ENCODE data around the gene LSAMP.

DNA sequence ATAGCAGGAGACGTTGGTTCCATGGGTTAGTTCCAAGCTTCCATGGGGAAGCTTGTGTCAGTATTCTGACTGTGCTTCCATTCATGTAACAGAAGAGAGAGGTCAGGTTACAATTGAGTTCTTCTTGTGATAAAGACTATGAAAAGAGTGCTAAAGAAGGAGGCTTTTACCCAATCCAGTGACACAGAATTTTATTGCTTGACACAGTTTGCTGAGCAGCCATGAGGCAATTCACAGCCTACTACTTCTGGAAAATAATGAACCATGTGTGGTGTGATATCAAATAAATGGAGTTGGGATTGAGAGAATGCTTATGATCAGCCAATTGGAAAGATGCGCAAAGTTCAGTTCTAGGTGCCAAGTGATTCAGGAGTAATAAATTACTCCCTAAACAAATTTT lies 233.4 kb downstream of the LSAMP start:
- TF ChIP-seq, protein P1, sequence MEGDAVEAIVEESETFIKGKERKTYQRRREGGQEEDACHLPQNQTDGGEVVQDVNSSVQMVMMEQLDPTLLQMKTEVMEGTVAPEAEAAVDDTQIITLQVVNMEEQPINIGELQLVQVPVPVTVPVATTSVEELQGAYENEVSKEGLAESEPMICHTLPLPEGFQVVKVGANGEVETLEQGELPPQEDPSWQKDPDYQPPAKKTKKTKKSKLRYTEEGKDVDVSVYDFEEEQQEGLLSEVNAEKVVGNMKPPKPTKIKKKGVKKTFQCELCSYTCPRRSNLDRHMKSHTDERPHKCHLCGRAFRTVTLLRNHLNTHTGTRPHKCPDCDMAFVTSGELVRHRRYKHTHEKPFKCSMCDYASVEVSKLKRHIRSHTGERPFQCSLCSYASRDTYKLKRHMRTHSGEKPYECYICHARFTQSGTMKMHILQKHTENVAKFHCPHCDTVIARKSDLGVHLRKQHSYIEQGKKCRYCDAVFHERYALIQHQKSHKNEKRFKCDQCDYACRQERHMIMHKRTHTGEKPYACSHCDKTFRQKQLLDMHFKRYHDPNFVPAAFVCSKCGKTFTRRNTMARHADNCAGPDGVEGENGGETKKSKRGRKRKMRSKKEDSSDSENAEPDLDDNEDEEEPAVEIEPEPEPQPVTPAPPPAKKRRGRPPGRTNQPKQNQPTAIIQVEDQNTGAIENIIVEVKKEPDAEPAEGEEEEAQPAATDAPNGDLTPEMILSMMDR (IDR thresholded peaks at IDR 0.05): no peak
- TF ChIP-seq POLR2A (IDR thresholded peaks at IDR 0.05) (no peak), EP300 (IDR thresholded peaks at IDR 0.05) (no peak), POLR2AphosphoS5 (IDR thresholded peaks at IDR 0.05) (no peak)
